Medulla oblongata (tissue), 1 donor: Measurements from ENCODE around the gene ATG14.
"Not testable (repeated sequence)": the region's sequence is repeated elsewhere in the genome, so short reads cannot be mapped to it uniquely, and the experiment has no call there.

Experiments used
- DNase-seq: peaks from one replicate; pipeline ENCODE4 v3.0.0-alpha.2; 2015; ENCODE audit errors: extremely low spot score

ATG14 gene

GRCh38 chr14:55351111-55351510, 60.5 kb downstream of the ATG14 start:
- no peak for DNase-seq

- DNase-seq, result no peak
Measured at GRCh38 chr14:55350461-55350860, 61.2 kb downstream of the ATG14 start.

- no peak for DNase-seq
Measured at GRCh38 chr14:55349565-55349964, 62.1 kb downstream of the ATG14 start.

GRCh38 chr14:55348766-55349453, 62.7 kb downstream of the ATG14 start:
- no peak for DNase-seq

GRCh38 chr14:55347748-55348147, 63.9 kb downstream of the ATG14 start:
- DNase-seq, result no peak

GRCh38 chr14:55347040-55347439, 64.6 kb downstream of the ATG14 start:
- no peak for DNase-seq

- not testable (repeated sequence) for DNase-seq
Measured at GRCh38 chr14:55344582-55345163, 67.0 kb downstream of the ATG14 start.

GRCh38 chr14:55341781-55342180, 69.8 kb downstream of the ATG14 start:
- no peak for DNase-seq

GRCh38 chr14:55340482-55340881, 71.1 kb downstream of the ATG14 start:
- DNase-seq, result no peak

- DNase-seq, result no peak
Measured at GRCh38 chr14:55339770-55340169, 71.9 kb downstream of the ATG14 start.

- no peak for DNase-seq
Measured at GRCh38 chr14:55336691-55337090, 74.9 kb downstream of the ATG14 start.

- DNase-seq, result no peak
Measured at GRCh38 chr14:55336162-55336561, 75.5 kb downstream of the ATG14 start.

GRCh38 chr14:55333711-55334485, 77.7 kb downstream of the ATG14 start:
- DNase-seq, result no peak

GRCh38 chr14:55332654-55333570, 78.7 kb downstream of the ATG14 start:
- no peak for DNase-seq

- DNase-seq, result no peak
Measured at GRCh38 chr14:55329999-55330710, 81.5 kb downstream of the ATG14 start.

GRCh38 chr14:55328317-55328716, 83.3 kb downstream of the ATG14 start:
- DNase-seq, result no peak

- no peak for DNase-seq
Measured at GRCh38 chr14:55327179-55327578, 84.5 kb downstream of the ATG14 start.

- no peak for DNase-seq
Measured at GRCh38 chr14:55324812-55325211, 86.8 kb downstream of the ATG14 start.

GRCh38 chr14:55323910-55324309, 87.7 kb downstream of the ATG14 start:
- DNase-seq, result no peak

- no peak for DNase-seq
Measured at GRCh38 chr14:55318694-55319093, 92.9 kb downstream of the ATG14 start.
